OCI-LY3 (cell line): ENCODE data around the gene RHOT2.

Source experiments
- H2AFZ ChIP-seq: fragments of 200-600, 300-600 bp; shearing (Covaris generic); 2 replicates; pipeline ENCODE4 v1.6.0; 2014; ENCODE audit warnings: antibody characterized with exemption, low read depth, low read length
- H3K27ac ChIP-seq: fragments of 200-600, 300-600 bp; sonication (generic); 2 replicates; pipeline ENCODE4 v1.5.1; 2014; ENCODE audit warnings: mild to moderate bottlenecking, low read length, moderate library complexity, mixed read lengths
- H3K27me3 ChIP-seq: fragments of 200-600, 300-600 bp; sonication (generic); 2 replicates; pipeline ENCODE4 v1.6.1; 2014; ENCODE audit warnings: low read depth, low read length, mixed read lengths
- H3K36me3 ChIP-seq: fragments of 200-600, 300-600 bp; sonication (generic); replicated peaks from 2 replicates; pipeline ENCODE3; 2014; ENCODE audit warnings: low read depth, low read length, mixed read lengths
- H3K4me1 ChIP-seq: fragments of 300-600, 200-600 bp; sonication (generic); 2 replicates; pipeline ENCODE4 v1.6.1; 2014; ENCODE audit warnings: low read length, mixed read lengths
- H3K4me2 ChIP-seq: fragments of 200-600, 300-600 bp; sonication (generic); 2 replicates; pipeline ENCODE4 v1.6.1; 2014; ENCODE audit warnings: low read length, mixed read lengths
- H3K4me3 ChIP-seq: fragments of 300-600, 200-600 bp; sonication (generic); 2 replicates; pipeline ENCODE4 v1.5.1; 2014; ENCODE audit warnings: antibody characterized with exemption, mild to moderate bottlenecking, low read length, moderate library complexity
- H3K79me2 ChIP-seq: fragments of 300-600, 200-600 bp; shearing (Covaris generic); 2 replicates; pipeline ENCODE4 v1.6.1; 2014; ENCODE audit warnings: mild to moderate bottlenecking, low read length, mixed read lengths
- H3K9ac ChIP-seq: fragments of 300-600, 200-600 bp; shearing (Covaris generic); 2 replicates; pipeline ENCODE4 v1.6.0; 2014; ENCODE audit warnings: mild to moderate bottlenecking, low read length, moderate library complexity
- H3K9me3 ChIP-seq: fragments of 200-600, 300-600 bp; shearing (Covaris generic); 2 replicates; pipeline ENCODE4 v1.6.1; 2014; ENCODE audit warnings: low read length, mixed read lengths; ENCODE audit not compliant: insufficient read depth
- H4K20me1 ChIP-seq: fragments of 200-600, 300-600 bp; sonication (generic); 2 replicates; pipeline ENCODE4 v1.6.1; 2016; ENCODE audit warnings: low read length, mixed read lengths; ENCODE audit not compliant: insufficient read depth
- EZH2phosphoT487 ChIP-seq: fragments of 200-600 bp; shearing (Covaris generic); IDR thresholded peaks from 2 replicates; pipeline ENCODE4 v1.6.1; 2018; ENCODE audit warnings: antibody characterized with exemption, mixed run types, low read depth
- TF ChIP-seq, protein P1 (sequence below): fragments of 200-600, 300-600 bp; sonication (generic); IDR thresholded peaks from 2 replicates; pipeline ENCODE4 v1.5.1; 2014; ENCODE audit warnings: antibody characterized with exemption, low read length, low read depth

RHOT2 gene

DNA sequence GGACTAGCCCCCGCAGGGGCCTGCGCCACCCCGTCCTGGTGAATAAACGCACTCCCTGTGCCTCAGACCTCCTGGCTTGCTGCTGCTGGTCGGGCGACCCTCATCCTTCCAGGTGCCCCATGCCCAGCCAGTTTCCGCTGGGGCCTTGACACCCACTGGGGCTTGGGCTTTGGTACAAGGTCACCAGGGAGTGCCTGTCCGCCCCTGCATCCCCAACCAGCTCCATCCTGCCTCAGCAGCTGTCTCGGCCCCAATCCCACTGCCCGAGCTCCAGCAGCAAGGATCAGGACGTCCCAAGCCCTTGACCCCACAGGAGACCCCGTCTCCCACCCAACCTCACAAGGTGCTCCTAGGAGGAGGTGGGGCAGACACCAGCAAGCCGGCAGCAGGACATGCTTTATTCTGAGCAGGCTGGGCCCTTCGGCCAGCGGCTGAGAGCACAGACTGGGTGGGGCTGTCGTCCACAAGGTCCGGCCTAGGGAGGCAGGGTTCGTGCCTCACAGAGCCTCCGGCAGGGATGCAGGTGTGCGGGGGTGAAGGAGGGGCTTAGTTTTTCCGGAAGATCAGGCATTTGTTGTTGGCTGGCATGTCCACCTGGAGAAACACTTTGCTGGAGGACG lies 33.8 kb upstream of the RHOT2 start:
- Histone ChIP-seq H3K9me3 (no peaks in the 10 kb centered on the region), H4K20me1 (peaks cover 10% of the 10 kb centered on the region; the same call in 1 of the 2 replicates), H2AFZ (no peak overlapping the region), H3K9ac (no peak overlapping the region), H3K4me2 (no peak overlapping the region), H3K4me3 (no peak overlapping the region), H3K27ac (no peak overlapping the region), H3K79me2 (peaks cover 16% of the 10 kb centered on the region), H3K36me3 (peaks cover 12% of the 10 kb centered on the region), H3K4me1 (peaks cover 16% of the 10 kb centered on the region), H3K27me3 (no peaks in the 10 kb centered on the region)
- TF ChIP-seq, protein P1, sequence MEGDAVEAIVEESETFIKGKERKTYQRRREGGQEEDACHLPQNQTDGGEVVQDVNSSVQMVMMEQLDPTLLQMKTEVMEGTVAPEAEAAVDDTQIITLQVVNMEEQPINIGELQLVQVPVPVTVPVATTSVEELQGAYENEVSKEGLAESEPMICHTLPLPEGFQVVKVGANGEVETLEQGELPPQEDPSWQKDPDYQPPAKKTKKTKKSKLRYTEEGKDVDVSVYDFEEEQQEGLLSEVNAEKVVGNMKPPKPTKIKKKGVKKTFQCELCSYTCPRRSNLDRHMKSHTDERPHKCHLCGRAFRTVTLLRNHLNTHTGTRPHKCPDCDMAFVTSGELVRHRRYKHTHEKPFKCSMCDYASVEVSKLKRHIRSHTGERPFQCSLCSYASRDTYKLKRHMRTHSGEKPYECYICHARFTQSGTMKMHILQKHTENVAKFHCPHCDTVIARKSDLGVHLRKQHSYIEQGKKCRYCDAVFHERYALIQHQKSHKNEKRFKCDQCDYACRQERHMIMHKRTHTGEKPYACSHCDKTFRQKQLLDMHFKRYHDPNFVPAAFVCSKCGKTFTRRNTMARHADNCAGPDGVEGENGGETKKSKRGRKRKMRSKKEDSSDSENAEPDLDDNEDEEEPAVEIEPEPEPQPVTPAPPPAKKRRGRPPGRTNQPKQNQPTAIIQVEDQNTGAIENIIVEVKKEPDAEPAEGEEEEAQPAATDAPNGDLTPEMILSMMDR = no peak
- no peak for TF ChIP-seq EZH2phosphoT487

DNA sequence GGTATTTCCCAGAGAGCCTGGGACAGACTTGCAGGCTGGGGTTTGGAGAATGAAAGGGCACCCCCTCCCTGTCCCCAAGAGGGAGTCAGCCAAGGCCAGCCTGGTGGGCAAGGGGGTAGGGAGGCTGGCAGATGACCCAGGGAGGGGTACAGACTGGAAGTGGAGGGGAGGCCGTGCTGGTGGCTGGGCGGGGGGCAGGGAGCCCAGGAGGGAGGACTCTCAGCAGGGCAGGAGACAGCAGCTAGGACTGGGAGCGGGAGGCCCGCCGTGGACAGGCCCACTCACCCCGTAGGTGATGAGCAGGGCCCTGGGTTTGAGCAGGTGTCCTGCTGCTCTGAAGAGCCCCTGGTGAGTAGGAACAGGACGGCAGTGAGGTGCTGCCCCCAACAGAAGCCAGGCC lies 32.9 kb upstream of the RHOT2 start:
- Histone ChIP-seq H3K4me2 (peak overlapping the region; percentile 91), H3K9ac (peak overlapping the region; percentile 92), H3K79me2 (peaks cover 16% of the 10 kb centered on the region), H2AFZ (no peak overlapping the region), H3K4me3 (peak overlapping the region; percentile 92), H4K20me1 (peaks cover 10% of the 10 kb centered on the region; the same call in 1 of the 2 replicates), H3K36me3 (peaks cover 12% of the 10 kb centered on the region), H3K27ac (no peak overlapping the region), H3K27me3 (no peaks in the 10 kb centered on the region), H3K4me1 (peaks cover 20% of the 10 kb centered on the region), H3K9me3 (no peaks in the 10 kb centered on the region)
- TF ChIP-seq, protein P1 = no peak

DNA sequence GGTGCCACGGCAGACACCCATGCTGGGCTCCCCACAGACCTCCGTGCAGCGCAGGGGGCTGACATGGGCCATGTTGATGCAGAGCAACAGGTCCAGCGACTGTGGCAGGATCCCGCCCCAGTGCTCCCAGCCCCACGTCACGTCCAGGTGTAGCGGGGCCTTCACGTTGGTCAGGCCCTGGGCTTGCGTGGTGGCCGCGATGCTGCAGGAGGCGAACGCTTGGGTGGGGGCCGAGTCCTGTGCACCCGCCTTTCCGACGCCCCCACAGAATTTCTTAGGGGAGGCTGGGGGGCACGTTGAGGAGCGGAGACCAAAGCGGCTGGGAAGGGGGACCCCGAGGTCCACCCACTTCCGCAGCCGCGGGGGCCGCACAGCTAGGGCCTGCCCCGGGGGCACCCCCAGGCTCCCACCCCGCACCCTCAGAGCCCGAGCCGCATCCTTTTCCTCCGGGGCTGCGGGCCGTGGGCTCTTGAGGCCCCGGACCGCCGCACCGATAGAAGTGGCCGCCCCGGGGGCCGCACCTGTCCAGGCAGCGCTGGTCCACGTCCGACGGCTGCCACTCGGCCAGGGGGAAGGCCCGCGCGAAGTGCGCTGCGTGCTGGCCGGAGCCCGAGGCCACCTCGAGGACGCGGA lies 32.2 kb upstream of the RHOT2 start:
- H3K4me3 ChIP-seq = peak overlapping the region; percentile 92
- no peaks in the 10 kb centered on the region for H3K9me3 ChIP-seq
- peak overlapping the region; percentile 89 for H3K27ac ChIP-seq
- no peak for TF ChIP-seq EZH2phosphoT487
- TF ChIP-seq, protein P1 = no peak
- peak overlapping the region; percentile 91 for H3K4me2 ChIP-seq
- peak overlapping the region; percentile 92 for H3K9ac ChIP-seq
- peaks cover 16% of the 10 kb centered on the region for H3K79me2 ChIP-seq
- peaks cover 12% of the 10 kb centered on the region for H3K36me3 ChIP-seq
- H3K27me3 ChIP-seq = no peaks in the 10 kb centered on the region
- H4K20me1 ChIP-seq = peaks cover 10% of the 10 kb centered on the region; the same call in 1 of the 2 replicates
- H3K4me1 ChIP-seq = peaks cover 20% of the 10 kb centered on the region
- 0 out of 2 replicates have a peak overlapping the region, but pooled peaks have one; percentile 42 for H2AFZ ChIP-seq

DNA sequence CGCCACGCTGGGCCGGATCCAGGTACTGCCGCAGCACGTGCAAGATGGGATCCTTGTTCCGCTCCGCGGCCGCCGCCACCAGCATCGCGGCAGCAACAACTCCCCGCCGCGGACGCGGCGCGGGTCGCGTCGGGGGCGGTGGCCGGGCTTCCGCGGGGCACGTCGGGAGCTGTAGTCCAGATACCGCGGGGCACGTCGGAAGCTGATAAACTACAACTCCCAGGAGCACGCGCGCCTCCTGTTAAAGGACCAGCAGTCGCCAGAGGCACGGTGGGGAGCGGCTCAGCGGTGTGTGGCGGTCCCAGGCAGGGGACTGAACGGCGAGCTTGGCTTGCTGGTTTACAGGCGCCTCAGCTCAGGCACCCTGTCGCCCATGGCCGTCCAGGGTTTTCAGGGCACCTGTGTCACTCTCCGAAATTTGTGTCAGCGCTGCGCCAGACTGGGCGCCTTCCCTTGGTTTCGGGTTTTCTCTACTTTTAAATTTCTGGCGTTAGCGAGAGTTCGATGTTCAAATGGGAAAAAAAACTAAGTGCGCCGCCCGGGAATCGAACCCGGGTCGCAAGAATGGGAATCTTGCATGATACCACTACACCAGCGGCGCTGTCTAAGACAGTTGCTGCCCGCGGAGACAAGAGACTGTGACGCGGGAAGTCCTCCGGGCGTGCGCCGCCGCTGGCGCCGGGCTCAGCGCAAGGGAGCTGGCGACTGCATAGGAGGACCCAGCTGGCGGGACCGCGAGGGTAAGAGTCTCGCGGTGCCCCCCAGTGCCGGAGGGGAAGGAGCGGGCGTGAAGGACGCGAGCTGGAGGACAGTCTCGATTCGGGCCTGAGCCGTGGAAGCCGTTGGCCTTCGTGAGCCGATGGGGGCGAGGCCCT lies 31.5 kb upstream of the RHOT2 start, which contains the start of gene METTL26:
TSS of gene METTL26 (minus strand) at position 100 of the 875 bp plus-strand sequence. CDS start at position 85, 15 bp downstream.
- Histone ChIP-seq H3K36me3 (peaks cover 12% of the 10 kb centered on the region), H3K27ac (peak within 1 kb of the TSS; percentile 89), H3K9me3 (no peaks in the 10 kb centered on the region), H3K79me2 (peaks cover 16% of the 10 kb centered on the region), H3K4me2 (peak within 1 kb of the TSS; percentile 91), H3K27me3 (no peaks in the 10 kb centered on the region), H4K20me1 (peaks cover 10% of the 10 kb centered on the region; the same call in 1 of the 2 replicates), H3K4me3 (peak within 1 kb of the TSS; percentile 92), H2AFZ (peak within 1 kb of the TSS; percentile 42; the same call in 1 of the 2 replicates), H3K4me1 (peaks cover 20% of the 10 kb centered on the region), H3K9ac (peak within 1 kb of the TSS; percentile 92)
- TF ChIP-seq, protein P1 = no peak
- no peak for TF ChIP-seq EZH2phosphoT487
